Measurements from ENCODE around the gene ASTN2. TPM values are rescaled to one million over a fixed set of nuclear protein-coding genes. Genes with fewer than 3 reads are reported as not detected.

The ASTN2 gene
- total RNA-seq, 1 donor from 2014 or later, result 13.6 TPM

DNA sequence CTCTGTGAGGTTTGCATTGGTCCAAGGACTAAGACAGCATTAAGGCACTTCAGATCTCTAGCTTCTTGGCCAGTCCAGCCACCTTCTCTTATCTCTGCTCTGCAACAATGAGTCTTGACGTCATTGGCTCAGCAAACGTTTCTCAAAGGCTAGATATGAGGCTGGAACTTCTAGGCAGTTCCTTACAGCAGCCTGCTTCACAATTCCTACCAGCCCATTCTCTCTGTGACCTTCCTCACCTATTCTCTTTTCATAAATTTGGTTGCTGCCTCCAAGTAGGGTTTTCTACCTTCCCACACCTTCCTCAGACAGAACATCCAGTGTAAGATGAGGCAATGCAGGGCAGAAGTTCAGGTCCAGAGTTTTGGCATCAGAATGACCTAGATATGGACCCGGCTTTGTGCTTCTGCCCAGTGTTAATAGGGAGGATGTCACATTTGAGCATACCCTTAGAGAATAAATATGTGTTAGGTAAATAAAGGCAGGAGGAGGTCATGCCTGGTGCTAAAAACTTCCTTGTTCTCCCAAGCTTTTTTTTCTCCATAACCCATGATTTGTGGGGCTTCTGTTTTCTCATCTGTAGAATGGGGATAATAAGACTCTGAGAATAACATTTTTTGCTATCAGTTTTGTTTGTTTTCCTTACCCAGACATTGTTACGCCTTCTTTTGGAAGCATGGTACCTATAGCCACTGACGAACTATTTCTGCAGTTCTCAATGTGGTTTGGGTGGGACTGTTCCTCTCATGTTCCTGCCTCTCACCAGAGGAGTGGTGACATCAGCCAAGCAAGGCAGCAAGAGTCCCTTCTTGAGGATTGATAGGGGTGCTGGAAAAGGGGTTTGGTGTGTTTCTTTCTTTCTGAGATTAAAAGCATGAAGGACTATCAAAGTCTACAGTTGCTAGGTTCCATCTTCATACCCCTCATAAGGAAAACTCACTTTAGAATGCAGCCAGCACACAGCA lies 948.3 kb downstream of the ASTN2 start:
- Mint-ChIP-seq H3K36me3 (ENCODE audit: low read depth, unreplicated experiment) (peaks cover 2% of the 10 kb centered on the region), H3K27me3 (ENCODE audit: low read depth, unreplicated experiment) (peaks cover 2% of the 10 kb centered on the region), H3K4me1 (ENCODE audit: low read depth, unreplicated experiment) (peaks cover 33% of the 10 kb centered on the region), H3K27ac (ENCODE audit: unreplicated experiment) (no peak overlapping the region), H3K9me3 (ENCODE audit: unreplicated experiment) (no peaks in the 10 kb centered on the region), H3K4me3 (ENCODE audit: unreplicated experiment) (no peak overlapping the region)
- Histone ChIP-seq H3K27ac (ENCODE audit: low read depth, low read length) (no peak overlapping the region), H3K4me1 (ENCODE audit: insufficient read depth, low read length) (peaks cover 6% of the 10 kb centered on the region), H3K4me2 (ENCODE audit: low read length) (no peak overlapping the region), H3K9ac (ENCODE audit: low read length) (no peak overlapping the region), H3K27me3 (ENCODE audit: insufficient read depth, low read length) (peaks cover 4% of the 10 kb centered on the region), H4K20me1 (ENCODE audit: insufficient read depth, low read length) (no peaks in the 10 kb centered on the region), H3K4me3 (ENCODE audit: insufficient read depth, low read depth, low read length) (no peak overlapping the region), H3K36me3 (ENCODE audit: insufficient read depth, low read length) (no peaks in the 10 kb centered on the region), H2AFZ (ENCODE audit: low read depth, low read length) (no peak overlapping the region), H3K9me3 (ENCODE audit: insufficient read depth, low read depth, low read length) (no peaks in the 10 kb centered on the region), H3K79me2 (ENCODE audit: insufficient read depth, low read length) (no peaks in the 10 kb centered on the region)
- TF ChIP-seq EZH2 (IDR thresholded peaks at IDR 0.05; ENCODE audit: insufficient read depth, low read length), result no peak
- TF ChIP-seq, protein P1, sequence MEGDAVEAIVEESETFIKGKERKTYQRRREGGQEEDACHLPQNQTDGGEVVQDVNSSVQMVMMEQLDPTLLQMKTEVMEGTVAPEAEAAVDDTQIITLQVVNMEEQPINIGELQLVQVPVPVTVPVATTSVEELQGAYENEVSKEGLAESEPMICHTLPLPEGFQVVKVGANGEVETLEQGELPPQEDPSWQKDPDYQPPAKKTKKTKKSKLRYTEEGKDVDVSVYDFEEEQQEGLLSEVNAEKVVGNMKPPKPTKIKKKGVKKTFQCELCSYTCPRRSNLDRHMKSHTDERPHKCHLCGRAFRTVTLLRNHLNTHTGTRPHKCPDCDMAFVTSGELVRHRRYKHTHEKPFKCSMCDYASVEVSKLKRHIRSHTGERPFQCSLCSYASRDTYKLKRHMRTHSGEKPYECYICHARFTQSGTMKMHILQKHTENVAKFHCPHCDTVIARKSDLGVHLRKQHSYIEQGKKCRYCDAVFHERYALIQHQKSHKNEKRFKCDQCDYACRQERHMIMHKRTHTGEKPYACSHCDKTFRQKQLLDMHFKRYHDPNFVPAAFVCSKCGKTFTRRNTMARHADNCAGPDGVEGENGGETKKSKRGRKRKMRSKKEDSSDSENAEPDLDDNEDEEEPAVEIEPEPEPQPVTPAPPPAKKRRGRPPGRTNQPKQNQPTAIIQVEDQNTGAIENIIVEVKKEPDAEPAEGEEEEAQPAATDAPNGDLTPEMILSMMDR (IDR thresholded peaks at IDR 0.05; ENCODE audit: insufficient read depth, low read depth, low read length), result no peak
- no peak for DNase-seq (ENCODE audit: low read depth)
- no peak for FAIRE-seq

DNA sequence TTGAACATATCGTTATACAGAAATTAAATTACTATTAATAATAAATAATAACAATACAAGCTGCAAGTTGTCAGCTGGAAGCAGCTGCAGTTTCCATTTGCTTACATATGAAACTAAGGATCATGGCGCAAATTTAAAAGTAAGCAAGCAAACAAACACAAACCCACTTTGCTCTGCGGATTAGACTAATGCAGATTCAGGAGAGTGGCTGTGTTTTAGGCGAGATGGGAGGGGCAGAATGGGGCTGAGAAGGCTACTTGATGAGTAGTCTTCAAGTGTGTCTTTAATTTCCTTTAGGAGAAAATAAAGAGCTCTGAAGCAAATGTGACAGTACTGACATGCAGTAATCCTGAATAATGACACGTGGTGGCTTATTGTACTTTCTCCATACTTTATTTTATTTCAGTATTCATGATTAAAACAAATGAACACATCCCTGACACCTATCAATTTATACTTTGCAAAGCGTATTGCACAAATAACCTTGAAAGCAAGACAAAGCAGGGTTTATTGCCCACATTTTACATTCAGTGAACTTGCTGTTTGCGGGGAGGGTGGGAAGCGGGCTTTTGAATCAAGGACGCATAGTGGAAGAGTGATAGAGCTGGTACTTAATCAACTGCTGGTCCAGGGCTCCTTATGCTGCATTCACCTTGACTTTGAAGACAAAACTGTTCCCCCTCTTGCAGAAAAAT lies 949.1 kb downstream of the ASTN2 start:
- Histone ChIP-seq H3K9ac (ENCODE audit: low read length) (no peak overlapping the region), H3K79me2 (ENCODE audit: insufficient read depth, low read length) (no peaks in the 10 kb centered on the region), H3K36me3 (ENCODE audit: insufficient read depth, low read length) (no peaks in the 10 kb centered on the region), H2AFZ (ENCODE audit: low read depth, low read length) (no peak overlapping the region), H3K27me3 (ENCODE audit: insufficient read depth, low read length) (peaks cover 4% of the 10 kb centered on the region), H3K4me2 (ENCODE audit: low read length) (no peak overlapping the region), H3K4me1 (ENCODE audit: insufficient read depth, low read length) (no peaks in the 10 kb centered on the region), H3K4me3 (ENCODE audit: insufficient read depth, low read depth, low read length) (no peak overlapping the region), H3K27ac (ENCODE audit: low read depth, low read length) (no peak overlapping the region), H3K9me3 (ENCODE audit: insufficient read depth, low read depth, low read length) (no peaks in the 10 kb centered on the region), H4K20me1 (ENCODE audit: insufficient read depth, low read length) (no peaks in the 10 kb centered on the region)
- FAIRE-seq (no peak), DNase-seq (ENCODE audit: low read depth) (no peak)
- H3K4me3 Mint-ChIP-seq (ENCODE audit: unreplicated experiment), result no peak overlapping the region
- TF ChIP-seq, protein P1 (IDR thresholded peaks at IDR 0.05; ENCODE audit: insufficient read depth, low read depth, low read length), result no peak
- TF ChIP-seq EZH2 (IDR thresholded peaks at IDR 0.05; ENCODE audit: insufficient read depth, low read length), result no peak
- H3K4me1 Mint-ChIP-seq (ENCODE audit: low read depth, unreplicated experiment), result peaks cover 28% of the 10 kb centered on the region
- H3K36me3 Mint-ChIP-seq (ENCODE audit: low read depth, unreplicated experiment), result peaks cover 2% of the 10 kb centered on the region
- H3K27ac Mint-ChIP-seq (ENCODE audit: unreplicated experiment), result no peak overlapping the region
- H3K27me3 Mint-ChIP-seq (ENCODE audit: low read depth, unreplicated experiment), result peaks cover 2% of the 10 kb centered on the region
- H3K9me3 Mint-ChIP-seq (ENCODE audit: unreplicated experiment), result no peaks in the 10 kb centered on the region
